GM12865 (cell line): Measurements from ENCODE around the gene PLA2G6.

Experiments used
- DNase-seq: peaks from one replicate; pipeline ENCODE4 v3.0.0; 2010; ENCODE audit warnings: low read depth
- H3K4me3 ChIP-seq: 2 replicates; pipeline ENCODE4 v1.5.1; 2011; ENCODE audit warnings: mild to moderate bottlenecking, low read depth, low read length, control low read depth
- TF ChIP-seq, protein P1 (sequence below): IDR thresholded peaks from 2 replicates; pipeline ENCODE4 v1.5.1; 2011; ENCODE audit warnings: low read length, control low read depth, low read depth, inconsistent platforms; ENCODE audit not compliant: insufficient read depth; ENCODE audit errors: missing control alignments

Gene PLA2G6

DNA sequence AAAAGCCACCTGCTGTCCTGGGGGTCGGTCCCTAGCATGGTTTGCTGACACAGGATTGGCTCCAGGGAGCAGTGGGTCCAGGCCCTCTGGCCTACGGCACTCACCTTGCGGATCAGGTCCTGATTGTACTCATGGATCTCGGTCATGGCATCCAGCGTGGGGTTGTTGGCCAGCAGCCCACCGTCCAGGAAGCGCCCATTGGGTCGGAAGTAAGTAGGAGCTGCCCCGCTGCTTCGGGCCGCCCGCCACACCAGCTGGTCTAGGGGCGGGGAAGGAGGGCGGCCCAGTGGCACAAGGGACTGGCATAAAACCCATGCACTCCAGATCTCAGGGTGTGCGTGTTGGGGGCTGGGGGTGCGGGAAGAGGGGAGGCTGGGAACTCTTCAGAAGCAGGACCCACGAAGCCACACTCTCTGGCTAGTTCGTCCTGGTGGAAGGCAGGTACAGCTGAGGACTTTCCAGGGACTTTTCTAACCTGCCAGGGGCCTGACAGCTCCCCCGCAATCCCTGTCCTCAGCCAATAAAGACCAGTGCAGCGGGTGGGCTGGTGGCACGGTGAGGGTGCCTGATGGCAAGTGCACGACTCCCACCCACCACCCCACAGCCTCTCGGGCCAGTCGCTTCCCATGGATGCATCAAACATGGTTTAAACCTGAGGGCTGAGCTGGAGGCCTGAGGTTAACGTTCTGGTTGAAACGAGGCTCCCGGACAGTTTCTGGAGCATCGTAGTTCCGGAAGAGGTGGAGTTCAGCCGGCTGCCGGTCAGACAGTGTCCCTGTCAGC, 66.0 kb downstream of the PLA2G6 start:
- H3K4me3 ChIP-seq, result no peak overlapping the region
- TF ChIP-seq, protein P1, sequence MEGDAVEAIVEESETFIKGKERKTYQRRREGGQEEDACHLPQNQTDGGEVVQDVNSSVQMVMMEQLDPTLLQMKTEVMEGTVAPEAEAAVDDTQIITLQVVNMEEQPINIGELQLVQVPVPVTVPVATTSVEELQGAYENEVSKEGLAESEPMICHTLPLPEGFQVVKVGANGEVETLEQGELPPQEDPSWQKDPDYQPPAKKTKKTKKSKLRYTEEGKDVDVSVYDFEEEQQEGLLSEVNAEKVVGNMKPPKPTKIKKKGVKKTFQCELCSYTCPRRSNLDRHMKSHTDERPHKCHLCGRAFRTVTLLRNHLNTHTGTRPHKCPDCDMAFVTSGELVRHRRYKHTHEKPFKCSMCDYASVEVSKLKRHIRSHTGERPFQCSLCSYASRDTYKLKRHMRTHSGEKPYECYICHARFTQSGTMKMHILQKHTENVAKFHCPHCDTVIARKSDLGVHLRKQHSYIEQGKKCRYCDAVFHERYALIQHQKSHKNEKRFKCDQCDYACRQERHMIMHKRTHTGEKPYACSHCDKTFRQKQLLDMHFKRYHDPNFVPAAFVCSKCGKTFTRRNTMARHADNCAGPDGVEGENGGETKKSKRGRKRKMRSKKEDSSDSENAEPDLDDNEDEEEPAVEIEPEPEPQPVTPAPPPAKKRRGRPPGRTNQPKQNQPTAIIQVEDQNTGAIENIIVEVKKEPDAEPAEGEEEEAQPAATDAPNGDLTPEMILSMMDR, result no peak
- DNase-seq, result no peak

GRCh38 chr22:38114484-38115398, 66.9 kb downstream of the PLA2G6 start:
- peak; percentile 84 for DNase-seq

GRCh38 chr22:38112381-38112780, 69.2 kb downstream of the PLA2G6 start:
- no peak for DNase-seq
- no peak overlapping the region for H3K4me3 ChIP-seq
- TF ChIP-seq, protein P1, result no peak

More at GRCh38 chr22:38114484-38115398, 66.9 kb downstream of the PLA2G6 start:
- H3K4me3 ChIP-seq, result no peak overlapping the region
- TF ChIP-seq, protein P1, result peak; percentile 93

GRCh38 chr22:38111925-38112355, 69.7 kb downstream of the PLA2G6 start:
- H3K4me3 ChIP-seq, result no peak overlapping the region
- no peak for DNase-seq
- TF ChIP-seq, protein P1, result no peak

- no peak overlapping the region for H3K4me3 ChIP-seq
- TF ChIP-seq, protein P1, result no peak
- DNase-seq, result no peak
These were observed 70.5 kb downstream of the PLA2G6 start for GRCh38 chr22:38110863-38111852.

- TF ChIP-seq, protein P1, result no peak
- H3K4me3 ChIP-seq, result no peak within 1 kb of the TSS
- no peak for DNase-seq
These were observed 71.4 kb downstream of the PLA2G6 start, which contains the start of gene BAIAP2L2 for GRCh38 chr22:38110008-38110862. BAIAP2L2 (minus strand) TSS chr22:38110684; CDS start chr22:38110525, 159 bp downstream.
